GM19324 (cell line): ENCODE results near the gene SCN4B.

Source experiments
- ATAC-seq: cut with Tn5 transposase; IDR thresholded peaks from one replicate; pipeline ENCODE4 v1.9.1; 2021; ENCODE audit warnings: mild to moderate bottlenecking, moderate library complexity; ENCODE audit not compliant: unreplicated experiment, low FRiP score

The SCN4B gene

GRCh38 chr11:118106789-118107335, 45.8 kb downstream of the SCN4B start:
- ATAC-seq: no peak

- no peak for ATAC-seq
Measured at GRCh38 chr11:118105657-118106305, 46.8 kb downstream of the SCN4B start.

GRCh38 chr11:118104491-118104890, 48.1 kb downstream of the SCN4B start:
- no peak for ATAC-seq

GRCh38 chr11:118102721-118103261, 49.8 kb downstream of the SCN4B start:
- ATAC-seq: no peak

- no peak for ATAC-seq
Measured at GRCh38 chr11:118100691-118101232, 51.9 kb downstream of the SCN4B start.

GRCh38 chr11:118099838-118100556, 52.6 kb downstream of the SCN4B start:
- no peak for ATAC-seq

GRCh38 chr11:118098996-118099837, 53.4 kb downstream of the SCN4B start:
- no peak for ATAC-seq

GRCh38 chr11:118095967-118096367, 56.7 kb downstream of the SCN4B start:
- no peak for ATAC-seq

- ATAC-seq: no peak
Measured at GRCh38 chr11:118095493-118095892, 57.1 kb downstream of the SCN4B start.

GRCh38 chr11:118092907-118093571, 59.6 kb downstream of the SCN4B start:
- no peak for ATAC-seq

GRCh38 chr11:118091690-118092089, 60.9 kb downstream of the SCN4B start:
- no peak for ATAC-seq

- no peak for ATAC-seq
Measured at GRCh38 chr11:118090545-118091162, 62.0 kb downstream of the SCN4B start.

- ATAC-seq: no peak
Measured at GRCh38 chr11:118088531-118088930, 64.1 kb downstream of the SCN4B start.

GRCh38 chr11:118087931-118088330, 64.7 kb downstream of the SCN4B start:
- no peak for ATAC-seq

GRCh38 chr11:118086913-118087768, 65.5 kb downstream of the SCN4B start, which contains the start of gene SMIM35:
Gene SMIM35 (minus strand): TSS chr11:118086963. CDS start chr11:118086757, 206 bp downstream.
- ATAC-seq: no peak

- no peak for ATAC-seq
Measured at GRCh38 chr11:118084656-118085055, 68.0 kb downstream of the SCN4B start.

GRCh38 chr11:118084247-118084646, 68.4 kb downstream of the SCN4B start:
- no peak for ATAC-seq
